H1 (cell line): Measurements from ENCODE around the gene SNRK. TPM values are rescaled to one million over a fixed set of nuclear protein-coding genes. Genes with fewer than 3 reads are reported as not detected.

Source experiments
- CBX5 ChIP-seq: fragments of 300-800, 300-1000 bp; sonication (generic); IDR thresholded peaks from 2 replicates; pipeline ENCODE4 v1.7.1; 2016; ENCODE audit warnings: antibody characterized with exemption, low read length, low read depth
- RAD21 ChIP-seq, 2 experiments: IDR thresholded peaks in 1 of 2; conservative IDR thresholded peaks in 1 of 2; 2 replicates each; pipeline ENCODE4 v1.6.1; 2011; ENCODE audit warnings: low read depth in 2 of 2, low read length in 2 of 2, improper control_type of control experiment in 1 of 2, inconsistent platforms in 1 of 2, mild to moderate bottlenecking in 1 of 2, moderate library complexity in 1 of 2
- SIX5 ChIP-seq: IDR thresholded peaks from 2 replicates; pipeline ENCODE4 v1.6.1; 2011; ENCODE audit warnings: mild to moderate bottlenecking, low read depth, low read length
- SRF ChIP-seq: IDR thresholded peaks from 2 replicates; pipeline ENCODE4 v1.6.1; 2011; ENCODE audit warnings: mild to moderate bottlenecking, low read depth, low read length, moderate library complexity
- TCF12 ChIP-seq: IDR thresholded peaks from 2 replicates; pipeline ENCODE4 v1.6.1; 2011; ENCODE audit warnings: low read depth, mild to moderate bottlenecking, low read length
- USF2 ChIP-seq: IDR thresholded peaks from 2 replicates; pipeline ENCODE4 v1.6.1; 2011; ENCODE audit warnings: low read length, improper control_type of control experiment
- polyA plus RNA-seq, 7 experiments: library from polyadenylated mRNA; depleted of rRNA in 3 of 7; stranded (reverse) in 5 of 7; unstranded in 2 of 7; fragments of >200 nt in 5 of 7; fragments of 200-250 nt in 2 of 7; gene quantifications; 1 replicate in 5 of 7; 2 replicates in 1 of 7; 4 replicates in 1 of 7; pipeline versions ENCODE4 v1.2.1 to v1.2.3, GENCODE V29; 2011 to 2013; ENCODE audit warnings: missing spikeins in 2 of 7, mixed read lengths in 2 of 7
- total RNA-seq: library from RNA; stranded (reverse); fragmentation: NEBNext Ultra II Directional; extraction: Animal tissue kit (Norgen Biotek cat#: 25700); gene quantifications from 2 replicates; pipeline ENCODE4 v1.2.1, GENCODE V29; 2021

SNRK gene
- total and polyA plus RNA-seq, 2 of the 8 experiments (the other 6 are each of a cell fraction or from before 2014, with no cell fraction given): 4.4 to 11.7 TPM

GRCh38 chr3:43366885-43367284 lies 80.5 kb downstream of the SNRK start (continued):
- TF ChIP-seq SRF: no peak
- no peak for TF ChIP-seq SIX5
- no peak for TF ChIP-seq TCF12
- TF ChIP-seq CBX5: no peak
- no peak for TF ChIP-seq USF2
- TF ChIP-seq RAD21 (IDR thresholded peaks at IDR 0.05 in 1 of 2, conservative IDR thresholded peaks at IDR 0.05 in 1 of 2; ENCODE audit: low read depth in 2 of 2, low read length in 2 of 2): no peak
